Epithelial cell of proximal tubule (primary cell): ENCODE data around the gene SORBS1. TPM values are rescaled to one million over a fixed set of nuclear protein-coding genes. Genes with fewer than 3 reads are reported as not detected.

ENCODE experiments used
- DNase-seq: peaks from one replicate; pipeline ENCODE4 v3.0.0-alpha.2; 2011; ENCODE audit warnings: low read depth
- H3K4me3 ChIP-seq: 2 replicates; pipeline ENCODE4 v1.5.1; 2011; ENCODE audit warnings: low read depth, mild to moderate bottlenecking, low read length
- CTCF ChIP-seq: conservative IDR thresholded peaks from 2 replicates; pipeline ENCODE4 v1.5.1; 2012; ENCODE audit warnings: low read depth, mild to moderate bottlenecking, low read length
- total RNA-seq: library from RNA; depleted of rRNA; stranded (reverse); fragments of >200 nt; gene quantifications from 2 replicates; pipeline ENCODE4 v1.2.3, GENCODE V29; 2015

SORBS1 gene
- total RNA-seq, 1 donor from 2014 or later: 7.0 TPM

GRCh38 chr10:95454356-95454755, 106.8 kb downstream of the SORBS1 start:
- no peak for TF ChIP-seq CTCF
- no peak for DNase-seq
- no peak overlapping the region for H3K4me3 ChIP-seq

DNA sequence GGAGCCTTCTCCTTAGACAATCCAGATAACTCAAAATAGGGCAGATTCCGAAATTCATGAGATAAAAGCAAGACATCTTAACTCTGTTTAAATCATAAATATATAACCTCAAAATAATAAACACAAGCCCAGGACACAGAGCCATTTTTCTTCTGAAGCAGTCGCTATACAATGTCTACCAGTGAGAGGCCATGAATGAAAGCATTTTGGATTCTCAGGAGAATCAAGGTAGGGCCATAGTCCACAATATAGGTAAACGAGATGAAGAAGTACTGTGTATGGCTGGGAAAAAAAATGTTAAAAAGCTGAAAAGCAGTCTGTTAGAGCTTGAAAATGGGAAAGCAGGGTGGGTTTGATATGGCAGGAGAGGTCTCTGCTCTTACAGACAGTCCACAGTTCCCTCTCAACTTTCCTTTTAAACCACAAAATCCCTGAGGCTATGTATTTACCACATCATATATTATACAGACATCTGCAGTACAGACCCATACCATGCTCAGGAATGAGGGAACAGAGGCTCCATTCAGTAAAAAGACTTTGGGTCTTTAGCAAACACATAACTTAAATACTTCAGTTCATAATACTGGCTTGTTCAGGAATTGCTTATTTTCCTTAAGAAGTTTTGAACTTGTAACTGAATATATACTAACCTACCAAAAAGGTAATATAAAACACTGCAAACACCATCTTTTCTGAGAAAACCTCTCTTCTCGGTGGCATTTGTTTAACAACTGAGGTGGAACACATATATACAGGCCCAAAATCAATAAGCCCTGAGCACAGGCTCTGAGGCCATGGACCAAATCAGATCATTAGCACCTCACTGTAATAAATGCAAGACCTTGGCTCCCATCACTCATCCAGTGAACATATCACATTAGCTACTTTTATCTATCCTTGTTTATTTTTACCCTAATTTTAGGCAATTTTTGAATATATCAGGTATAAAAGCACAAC, 109.3 kb downstream of the SORBS1 start:
- H3K4me3 ChIP-seq: no peak overlapping the region
- no peak for TF ChIP-seq CTCF
- DNase-seq: no peak

- TF ChIP-seq CTCF: no peak
- no peak overlapping the region for H3K4me3 ChIP-seq
- no peak for DNase-seq
Observed at GRCh38 chr10:95451150-95451549, 110.0 kb downstream of the SORBS1 start.

GRCh38 chr10:95450188-95450587, 111.0 kb downstream of the SORBS1 start:
- no peak for TF ChIP-seq CTCF
- H3K4me3 ChIP-seq: no peak overlapping the region
- no peak for DNase-seq

- TF ChIP-seq CTCF: no peak
- no peak overlapping the region for H3K4me3 ChIP-seq
- no peak for DNase-seq
Observed at GRCh38 chr10:95447685-95448084, 113.5 kb downstream of the SORBS1 start.

- peak; percentile 89 for TF ChIP-seq CTCF
- DNase-seq: peak; percentile 64
- H3K4me3 ChIP-seq: no peak overlapping the region
Observed at GRCh38 chr10:95445837-95446486, 115.2 kb downstream of the SORBS1 start.
